Measurements from ENCODE around the gene PDE4B. TPM values are rescaled to one million over a fixed set of nuclear protein-coding genes. Genes with fewer than 3 reads are reported as not detected.

Gene PDE4B
- total RNA-seq, 1 experiment from 2014 or later: not detected

DNA sequence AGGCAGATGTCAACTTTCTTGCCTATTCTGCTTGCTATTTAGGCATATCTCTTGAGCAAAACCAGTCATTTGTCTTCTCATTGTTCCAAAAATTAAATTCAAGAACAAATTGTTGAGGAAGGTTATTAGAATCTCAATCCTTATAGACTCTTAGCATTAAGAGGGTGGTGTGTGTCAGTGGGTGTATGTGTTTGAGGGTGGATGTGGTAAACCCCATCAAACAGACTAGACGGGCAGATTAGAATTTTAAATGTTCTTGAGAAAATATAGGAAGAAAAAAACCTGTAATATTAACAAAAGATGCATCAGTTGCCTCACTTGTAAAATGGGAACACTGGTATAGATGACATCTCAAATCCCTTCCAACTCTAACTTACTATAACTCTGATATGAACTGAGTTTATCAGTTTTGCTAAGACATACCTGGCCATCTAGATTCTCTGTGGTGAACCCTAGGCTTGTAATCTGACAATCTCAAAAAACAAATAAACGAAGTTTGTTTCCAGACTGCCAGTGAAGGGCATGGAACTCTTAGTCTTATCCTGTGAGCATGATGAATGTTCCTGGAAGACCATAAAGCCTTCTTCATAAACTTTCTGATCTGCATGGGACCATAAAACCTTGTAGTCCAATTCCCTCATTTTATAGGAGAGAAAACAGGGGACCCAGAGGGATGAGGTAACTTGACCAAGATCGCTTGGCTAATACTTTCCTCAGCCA is 564.9 kb downstream of the PDE4B start:
- intact Hi-C loops (cut with micrococcal nuclease; ENCODE audit: unreplicated experiment): no loop called here
- ChIA-PET CTCF (no interaction called here), POLR2A (no interaction called here)
- Mint-ChIP-seq H3K4me1 (ENCODE audit: low read depth, unreplicated experiment) (no peaks in the 10 kb centered on the region), H3K27ac (ENCODE audit: unreplicated experiment) (no peak overlapping the region), H3K4me3 (ENCODE audit: unreplicated experiment) (no peak overlapping the region), H3K36me3 (ENCODE audit: insufficient read depth, unreplicated experiment) (no peaks in the 10 kb centered on the region), H3K27me3 (ENCODE audit: insufficient read depth, unreplicated experiment) (peaks cover 7% of the 10 kb centered on the region), H3K9me3 (ENCODE audit: unreplicated experiment) (no peaks in the 10 kb centered on the region)
- no TSS peak for BruUV-seq (replicated peaks)
- H3K36me3 ChIP-seq (ENCODE audit: control insufficient read depth, insufficient read depth, low read length): no peaks in the 10 kb centered on the region
- H3K27me3 ChIP-seq (replicated peaks; ENCODE audit: control insufficient read depth, insufficient read depth, low read length): no peaks in the 10 kb centered on the region
- H3K9me3 ChIP-seq: no peaks in the 10 kb centered on the region
- TF ChIP-seq, protein P1, sequence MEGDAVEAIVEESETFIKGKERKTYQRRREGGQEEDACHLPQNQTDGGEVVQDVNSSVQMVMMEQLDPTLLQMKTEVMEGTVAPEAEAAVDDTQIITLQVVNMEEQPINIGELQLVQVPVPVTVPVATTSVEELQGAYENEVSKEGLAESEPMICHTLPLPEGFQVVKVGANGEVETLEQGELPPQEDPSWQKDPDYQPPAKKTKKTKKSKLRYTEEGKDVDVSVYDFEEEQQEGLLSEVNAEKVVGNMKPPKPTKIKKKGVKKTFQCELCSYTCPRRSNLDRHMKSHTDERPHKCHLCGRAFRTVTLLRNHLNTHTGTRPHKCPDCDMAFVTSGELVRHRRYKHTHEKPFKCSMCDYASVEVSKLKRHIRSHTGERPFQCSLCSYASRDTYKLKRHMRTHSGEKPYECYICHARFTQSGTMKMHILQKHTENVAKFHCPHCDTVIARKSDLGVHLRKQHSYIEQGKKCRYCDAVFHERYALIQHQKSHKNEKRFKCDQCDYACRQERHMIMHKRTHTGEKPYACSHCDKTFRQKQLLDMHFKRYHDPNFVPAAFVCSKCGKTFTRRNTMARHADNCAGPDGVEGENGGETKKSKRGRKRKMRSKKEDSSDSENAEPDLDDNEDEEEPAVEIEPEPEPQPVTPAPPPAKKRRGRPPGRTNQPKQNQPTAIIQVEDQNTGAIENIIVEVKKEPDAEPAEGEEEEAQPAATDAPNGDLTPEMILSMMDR (IDR thresholded peaks at IDR 0.05; ENCODE audit: insufficient read depth in 1 of 2, low read depth in 1 of 2, low read length in 1 of 2, severe bottlenecking in 1 of 2, unreplicated experiment in 1 of 2): no peak
- no peaks in the 10 kb centered on the region for H3K4me1 ChIP-seq
- no peak overlapping the region for H3K4me3 ChIP-seq (ENCODE audit: low read depth, low read length)
- no peak for DNase-seq

DNA sequence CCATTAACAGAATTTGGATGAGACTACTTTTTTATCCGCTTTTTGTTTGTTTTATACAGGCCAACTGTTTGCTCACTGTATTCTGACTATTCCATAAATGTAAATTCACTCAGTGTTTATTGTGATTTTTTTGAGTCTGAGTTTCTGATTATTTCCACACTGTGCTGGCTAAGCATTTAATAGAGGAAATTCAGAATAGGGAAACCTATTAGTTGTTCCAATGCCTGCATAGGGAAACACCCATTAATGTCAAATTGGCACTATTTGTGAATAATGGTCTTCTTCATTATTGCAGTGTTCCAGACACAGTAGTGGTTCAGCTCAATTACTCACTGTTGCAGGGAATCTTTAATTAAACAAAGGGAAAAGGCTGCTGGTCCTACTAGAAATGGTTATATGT is 566.6 kb downstream of the PDE4B start:
- POLR2A ChIA-PET: no interaction called here
- Histone ChIP-seq H3K9me3 (no peaks in the 10 kb centered on the region), H3K27me3 (replicated peaks; ENCODE audit: control insufficient read depth, insufficient read depth, low read length) (no peaks in the 10 kb centered on the region), H3K4me1 (no peaks in the 10 kb centered on the region), H3K36me3 (ENCODE audit: control insufficient read depth, insufficient read depth, low read length) (no peaks in the 10 kb centered on the region), H3K4me3 (ENCODE audit: low read depth, low read length) (no peak overlapping the region)
- Mint-ChIP-seq H3K27ac (ENCODE audit: unreplicated experiment) (no peak overlapping the region), H3K27me3 (ENCODE audit: insufficient read depth, unreplicated experiment) (peaks cover 7% of the 10 kb centered on the region), H3K4me3 (ENCODE audit: unreplicated experiment) (no peak overlapping the region), H3K36me3 (ENCODE audit: insufficient read depth, unreplicated experiment) (no peaks in the 10 kb centered on the region), H3K4me1 (ENCODE audit: low read depth, unreplicated experiment) (no peaks in the 10 kb centered on the region), H3K9me3 (ENCODE audit: unreplicated experiment) (no peaks in the 10 kb centered on the region)
- CTCF ChIA-PET: no interaction called here
- TF ChIP-seq, protein P1 (IDR thresholded peaks at IDR 0.05; ENCODE audit: insufficient read depth in 1 of 2, low read depth in 1 of 2, low read length in 1 of 2, severe bottlenecking in 1 of 2, unreplicated experiment in 1 of 2): no peak
- no TSS peak for BruUV-seq (replicated peaks)
- intact Hi-C loops (cut with micrococcal nuclease; ENCODE audit: unreplicated experiment): no loop called here
- no peak for DNase-seq

DNA sequence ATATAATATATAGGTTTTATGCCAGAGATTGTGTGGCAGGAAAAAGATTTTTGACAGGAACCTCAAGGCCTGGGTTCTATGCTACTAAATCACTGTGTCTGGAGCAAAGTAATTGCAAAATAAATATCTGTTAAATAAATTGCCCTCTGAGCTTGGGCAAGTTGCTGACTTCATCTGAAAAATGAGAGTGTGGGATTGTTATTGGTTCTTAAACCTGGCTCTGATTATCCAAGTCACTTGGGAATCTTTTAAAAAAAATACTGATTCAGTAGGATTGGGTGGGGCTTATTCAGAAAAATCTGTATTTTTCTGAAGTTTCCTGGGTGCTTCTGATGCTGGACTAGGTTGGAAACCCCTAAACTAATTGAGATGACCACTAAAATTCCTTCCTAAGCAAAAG is 567.1 kb downstream of the PDE4B start:
- Mint-ChIP-seq H3K36me3 (ENCODE audit: insufficient read depth, unreplicated experiment) (no peaks in the 10 kb centered on the region), H3K4me1 (ENCODE audit: low read depth, unreplicated experiment) (no peaks in the 10 kb centered on the region), H3K27ac (ENCODE audit: unreplicated experiment) (no peak overlapping the region), H3K27me3 (ENCODE audit: insufficient read depth, unreplicated experiment) (peaks cover 10% of the 10 kb centered on the region), H3K9me3 (ENCODE audit: unreplicated experiment) (no peaks in the 10 kb centered on the region), H3K4me3 (ENCODE audit: unreplicated experiment) (no peak overlapping the region)
- CTCF ChIA-PET: no interaction called here
- intact Hi-C loops (cut with micrococcal nuclease; ENCODE audit: unreplicated experiment): loop anchor here (5.0 kb wide), 1 partner anchor 87 kb away; no protein-coding TSS in a partner anchor
- POLR2A ChIA-PET: no interaction called here
- DNase-seq: no peak
- no peaks in the 10 kb centered on the region for H3K36me3 ChIP-seq (ENCODE audit: control insufficient read depth, insufficient read depth, low read length)
- H3K9me3 ChIP-seq: no peaks in the 10 kb centered on the region
- no TSS peak for BruUV-seq (replicated peaks)
- no peaks in the 10 kb centered on the region for H3K4me1 ChIP-seq
- no peaks in the 10 kb centered on the region for H3K27me3 ChIP-seq (replicated peaks; ENCODE audit: control insufficient read depth, insufficient read depth, low read length)
- TF ChIP-seq, protein P1 (IDR thresholded peaks at IDR 0.05; ENCODE audit: insufficient read depth in 1 of 2, low read depth in 1 of 2, low read length in 1 of 2, severe bottlenecking in 1 of 2, unreplicated experiment in 1 of 2): no peak
- H3K4me3 ChIP-seq (ENCODE audit: low read depth, low read length): no peak overlapping the region
